Measurements from ENCODE around the gene RAB3A.

The RAB3A gene

GRCh38 chr19:18230941-18231734, 27.3 kb upstream of the RAB3A start:
- Histone ChIP-seq H3K9me3 (no peaks in the 10 kb centered on the region), H3K27me3 (peaks cover 11% of the 10 kb centered on the region), H3K36me3 (no peaks in the 10 kb centered on the region), H3K4me1 (peaks cover 2% of the 10 kb centered on the region; the same call in 1 of the 2 replicates), H3K4me3 (ENCODE audit: low read depth, low read length) (no peak overlapping the region)
- DNase-seq = no peak
- no peak for TF ChIP-seq CTCF (IDR thresholded peaks at IDR 0.05; ENCODE audit: low read depth, low read length)

GRCh38 chr19:18229915-18230314, 26.1 kb upstream of the RAB3A start:
- no peaks in the 10 kb centered on the region for H3K9me3 ChIP-seq

DNA sequence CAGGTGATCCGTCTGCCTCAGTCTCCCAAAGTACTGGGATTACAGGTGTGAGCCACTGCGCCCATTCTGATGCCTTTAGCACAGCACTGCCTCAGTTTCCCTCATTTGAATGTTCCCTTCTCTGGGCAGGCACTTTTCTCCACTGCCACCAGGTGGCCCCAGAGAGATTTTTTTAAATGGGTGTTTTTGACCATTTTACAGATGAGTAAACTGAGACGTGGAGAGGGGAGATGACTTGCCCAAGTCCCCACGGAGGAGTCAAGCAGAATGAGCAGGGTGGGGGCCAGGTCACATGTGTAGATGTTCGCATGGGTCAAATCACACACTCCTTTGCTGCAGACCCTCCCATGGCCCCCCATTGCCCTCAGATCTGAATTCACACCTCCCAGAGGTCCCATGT, 25.6 kb upstream of the RAB3A start:
- no peak overlapping the region for H3K4me3 ChIP-seq (ENCODE audit: low read depth, low read length)
- H3K36me3 ChIP-seq = no peaks in the 10 kb centered on the region
- H3K9me3 ChIP-seq = no peaks in the 10 kb centered on the region
- no peak for DNase-seq
- H3K27me3 ChIP-seq = peaks cover 26% of the 10 kb centered on the region
- peak; percentile 57 for TF ChIP-seq CTCF (IDR thresholded peaks at IDR 0.05; ENCODE audit: low read depth, low read length)
- peaks cover 5% of the 10 kb centered on the region for H3K4me1 ChIP-seq

More at GRCh38 chr19:18229915-18230314, 26.1 kb upstream of the RAB3A start:
- H3K27me3 ChIP-seq = peaks cover 22% of the 10 kb centered on the region
- TF ChIP-seq CTCF (IDR thresholded peaks at IDR 0.05; ENCODE audit: low read depth, low read length) = no peak
- H3K4me3 ChIP-seq (ENCODE audit: low read depth, low read length) = no peak overlapping the region
- H3K36me3 ChIP-seq = no peaks in the 10 kb centered on the region
- H3K4me1 ChIP-seq = peaks cover 5% of the 10 kb centered on the region
- no peak for DNase-seq

DNA sequence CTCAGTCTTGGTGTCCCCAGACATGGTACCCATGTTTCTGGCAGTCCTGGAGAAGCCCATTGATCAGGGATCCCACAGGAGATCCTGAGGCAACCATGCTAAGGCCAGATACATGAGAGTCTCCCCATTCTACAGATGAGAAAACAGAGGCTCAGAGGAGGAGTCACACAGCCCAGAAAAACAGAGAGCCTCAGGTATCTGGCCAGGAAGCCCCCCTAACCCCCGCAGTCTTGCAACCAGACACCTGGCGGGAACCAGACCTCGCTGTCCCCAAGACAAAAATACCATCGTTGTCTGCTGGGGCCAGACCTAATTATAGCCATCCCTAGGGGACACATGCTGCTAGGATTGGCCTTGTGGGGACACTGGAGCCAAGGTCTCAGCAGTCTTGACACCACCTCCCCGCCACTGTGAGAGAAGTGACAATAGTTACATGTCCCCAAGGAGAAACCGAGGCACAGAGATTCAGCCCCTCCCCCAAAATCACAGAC, 24.0 kb upstream of the RAB3A start:
- no peak for DNase-seq
- no peak for TF ChIP-seq CTCF (IDR thresholded peaks at IDR 0.05; ENCODE audit: low read depth, low read length)
- peaks cover 5% of the 10 kb centered on the region for H3K4me1 ChIP-seq

DNA sequence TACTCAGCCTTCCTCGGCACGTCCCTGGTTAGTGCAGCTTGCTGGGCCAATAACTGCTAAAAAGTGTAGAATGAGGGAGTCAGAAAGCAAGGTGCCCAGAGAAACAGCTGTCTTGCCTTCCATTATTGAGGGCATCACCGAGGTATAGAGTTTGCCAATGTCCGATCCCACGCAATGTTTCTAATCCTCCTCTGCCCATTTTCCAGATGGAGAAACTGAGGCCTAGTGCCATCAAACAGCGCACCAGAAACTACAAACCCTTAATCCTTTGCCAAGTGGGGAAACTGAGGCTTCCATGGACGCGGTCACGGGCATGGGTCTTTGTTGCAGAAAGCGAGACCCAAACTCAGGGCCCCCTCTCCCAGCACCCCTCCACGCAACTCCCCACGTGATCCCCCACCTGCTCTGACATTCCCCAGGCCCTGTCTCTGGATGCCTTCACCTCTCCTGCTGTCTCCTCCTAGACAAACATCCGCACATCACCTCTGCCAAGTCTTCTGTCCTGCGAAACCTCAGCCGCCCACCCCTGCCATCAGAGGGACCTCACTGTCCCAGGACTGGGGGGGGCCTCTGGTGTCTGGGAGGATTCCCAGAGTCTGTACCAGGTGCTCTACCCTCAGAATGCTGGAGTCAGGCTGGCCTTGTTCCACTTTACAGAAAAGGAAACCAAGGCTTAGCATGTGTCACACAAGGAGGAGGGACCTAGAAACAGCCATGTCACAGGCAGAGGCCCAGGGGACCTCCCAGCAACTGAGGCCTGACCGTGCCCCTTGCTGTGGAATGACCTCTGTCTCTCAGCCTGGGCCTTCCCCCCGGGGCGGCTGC, 23.3 kb upstream of the RAB3A start:
- H3K36me3 ChIP-seq = no peaks in the 10 kb centered on the region
- peaks cover 5% of the 10 kb centered on the region for H3K4me1 ChIP-seq

More for the DNA sequence above, 24.0 kb upstream of the RAB3A start:
- H3K27me3 ChIP-seq = peaks cover 16% of the 10 kb centered on the region
- H3K36me3 ChIP-seq = no peaks in the 10 kb centered on the region
- no peak overlapping the region for H3K4me3 ChIP-seq (ENCODE audit: low read depth, low read length)
- H3K9me3 ChIP-seq = no peaks in the 10 kb centered on the region

More for the DNA sequence above, 23.3 kb upstream of the RAB3A start:
- no peaks in the 10 kb centered on the region for H3K9me3 ChIP-seq
- H3K4me3 ChIP-seq (ENCODE audit: low read depth, low read length) = no peak overlapping the region
- peaks cover 16% of the 10 kb centered on the region for H3K27me3 ChIP-seq
- DNase-seq = no peak
- TF ChIP-seq CTCF (IDR thresholded peaks at IDR 0.05; ENCODE audit: low read depth, low read length) = no peak
